HL-60 (cell line): Measurements from ENCODE around the gene GPR4.

Experiments
- CTCF ChIP-seq: IDR thresholded peaks from one replicate; pipeline ENCODE4 v1.5.1; 2011; ENCODE audit warnings: low read length, control low read depth, inconsistent platforms; ENCODE audit not compliant: insufficient read depth
- POLR2AphosphoS5 ChIP-seq: IDR thresholded peaks from 2 replicates; pipeline ENCODE4 v1.6.1; 2012; ENCODE audit warnings: low read depth
- SPI1 ChIP-seq: IDR thresholded peaks from 2 replicates; pipeline ENCODE4 v1.6.1; 2012; ENCODE audit warnings: low read depth, mild to moderate bottlenecking, borderline replicate concordance
- TF ChIP-seq, protein P1 (sequence below): IDR thresholded peaks from 2 replicates; pipeline ENCODE4 v1.6.1; 2012; ENCODE audit warnings: low read depth; ENCODE audit not compliant: insufficient replicate concordance

GRCh38 chr19:45645631-45646344 lies 43.8 kb upstream of the GPR4 start:
- TF ChIP-seq POLR2AphosphoS5 (no peak), CTCF (no peak), SPI1 (no peak)
- TF ChIP-seq, protein P1, sequence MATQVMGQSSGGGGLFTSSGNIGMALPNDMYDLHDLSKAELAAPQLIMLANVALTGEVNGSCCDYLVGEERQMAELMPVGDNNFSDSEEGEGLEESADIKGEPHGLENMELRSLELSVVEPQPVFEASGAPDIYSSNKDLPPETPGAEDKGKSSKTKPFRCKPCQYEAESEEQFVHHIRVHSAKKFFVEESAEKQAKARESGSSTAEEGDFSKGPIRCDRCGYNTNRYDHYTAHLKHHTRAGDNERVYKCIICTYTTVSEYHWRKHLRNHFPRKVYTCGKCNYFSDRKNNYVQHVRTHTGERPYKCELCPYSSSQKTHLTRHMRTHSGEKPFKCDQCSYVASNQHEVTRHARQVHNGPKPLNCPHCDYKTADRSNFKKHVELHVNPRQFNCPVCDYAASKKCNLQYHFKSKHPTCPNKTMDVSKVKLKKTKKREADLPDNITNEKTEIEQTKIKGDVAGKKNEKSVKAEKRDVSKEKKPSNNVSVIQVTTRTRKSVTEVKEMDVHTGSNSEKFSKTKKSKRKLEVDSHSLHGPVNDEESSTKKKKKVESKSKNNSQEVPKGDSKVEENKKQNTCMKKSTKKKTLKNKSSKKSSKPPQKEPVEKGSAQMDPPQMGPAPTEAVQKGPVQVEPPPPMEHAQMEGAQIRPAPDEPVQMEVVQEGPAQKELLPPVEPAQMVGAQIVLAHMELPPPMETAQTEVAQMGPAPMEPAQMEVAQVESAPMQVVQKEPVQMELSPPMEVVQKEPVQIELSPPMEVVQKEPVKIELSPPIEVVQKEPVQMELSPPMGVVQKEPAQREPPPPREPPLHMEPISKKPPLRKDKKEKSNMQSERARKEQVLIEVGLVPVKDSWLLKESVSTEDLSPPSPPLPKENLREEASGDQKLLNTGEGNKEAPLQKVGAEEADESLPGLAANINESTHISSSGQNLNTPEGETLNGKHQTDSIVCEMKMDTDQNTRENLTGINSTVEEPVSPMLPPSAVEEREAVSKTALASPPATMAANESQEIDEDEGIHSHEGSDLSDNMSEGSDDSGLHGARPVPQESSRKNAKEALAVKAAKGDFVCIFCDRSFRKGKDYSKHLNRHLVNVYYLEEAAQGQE = no peak
